GM23338 (cell line): ENCODE results near the gene MAP2K7. TPM values are rescaled to one million over a fixed set of nuclear protein-coding genes. Genes with fewer than 3 reads are reported as not detected.
"Not testable (repeated sequence)": the region's sequence is repeated elsewhere in the genome, so short reads cannot be mapped to it uniquely, and the experiment has no call there.

Experiments
- ATAC-seq: fragments of 200-7000 bp; cut with Tn5 transposase; 3 replicates; pipeline ENCODE4 v1.9.1; 2020
- DNase-seq: peaks from one replicate; pipeline ENCODE4 v3.0.0-alpha.2; 2015; ENCODE audit warnings: low spot score
- H2AFZ ChIP-seq: fragments of 200-600 bp; sonication (generic); 2 replicates; pipeline ENCODE4 v1.8.0; 2016; ENCODE audit warnings: antibody characterized with exemption, mild to moderate bottlenecking, moderate library complexity
- H3F3A ChIP-seq: fragments of 200-600 bp; sonication (generic); replicated peaks from 2 replicates; pipeline ENCODE4 v1.8.0; 2017; ENCODE audit warnings: antibody characterized with exemption, mixed run types, low read depth
- H3K27ac ChIP-seq: fragments of 200-600 bp; sonication (generic); 2 replicates; pipeline ENCODE4 v1.6.1; 2016; ENCODE audit warnings: low read depth
- H3K27me3 ChIP-seq: fragments of 200-600 bp; sonication (generic); 2 replicates; pipeline ENCODE4 v1.8.0; 2016; ENCODE audit warnings: mild to moderate bottlenecking, mixed run types, moderate library complexity; ENCODE audit not compliant: insufficient read depth
- H3K36me3 ChIP-seq: fragments of 200-600 bp; sonication (generic); 2 replicates; pipeline ENCODE4 v1.8.0; 2016; ENCODE audit warnings: mild to moderate bottlenecking; ENCODE audit not compliant: insufficient read depth
- H3K4me1 ChIP-seq: fragments of 200-600 bp; sonication (generic); 2 replicates; pipeline ENCODE4 v1.8.0; 2016; ENCODE audit warnings: mild to moderate bottlenecking, moderate library complexity; ENCODE audit not compliant: insufficient read depth
- H3K4me2 ChIP-seq: fragments of 200-600 bp; sonication (generic); 2 replicates; pipeline ENCODE4 v1.7.1; 2017; ENCODE audit warnings: mixed run types
- H3K4me3 ChIP-seq: fragments of 200-600 bp; sonication (generic); 2 replicates; pipeline ENCODE4 v1.6.1; 2016; ENCODE audit warnings: mixed run types
- H3K79me2 ChIP-seq: fragments of 200-600 bp; sonication (generic); replicated peaks from 2 replicates; pipeline ENCODE4 v1.8.0; 2017; ENCODE audit warnings: mild to moderate bottlenecking; ENCODE audit not compliant: insufficient read depth
- H3K9me2 ChIP-seq: fragments of 200-600 bp; sonication (generic); 2 replicates; pipeline ENCODE4 v1.8.0; 2017; ENCODE audit not compliant: insufficient read depth
- H4K20me1 ChIP-seq: fragments of 200-600 bp; sonication (generic); replicated peaks from 2 replicates; pipeline ENCODE4 v1.8.0; 2017; ENCODE audit warnings: mild to moderate bottlenecking; ENCODE audit not compliant: insufficient read depth
- H3K27ac Mint-ChIP-seq: 2 replicates; pipeline ENCODE4 v1.8.0; 2020; ENCODE audit warnings: inconsistent platforms, mild to moderate bottlenecking, moderate library complexity, mixed read lengths
- H3K27me3 Mint-ChIP-seq: 3 replicates; pipeline ENCODE4 v1.8.0; 2022; ENCODE audit warnings: low read depth, mild to moderate bottlenecking, moderate library complexity, mixed read lengths, inconsistent platforms; ENCODE audit not compliant: insufficient read depth, poor library complexity
- H3K36me3 Mint-ChIP-seq: 3 replicates; pipeline ENCODE4 v1.8.0; 2021; ENCODE audit warnings: low read depth, mild to moderate bottlenecking, inconsistent platforms, moderate library complexity, mixed read lengths
- H3K4me1 Mint-ChIP-seq: 3 replicates; pipeline ENCODE4 v1.8.0; 2020; ENCODE audit warnings: mild to moderate bottlenecking, inconsistent platforms, mixed read lengths
- H3K4me3 Mint-ChIP-seq: 3 replicates; pipeline ENCODE4 v1.8.0; 2021; ENCODE audit warnings: moderate library complexity, mild to moderate bottlenecking, inconsistent platforms, mixed read lengths
- H3K9me3 Mint-ChIP-seq: 3 replicates; pipeline ENCODE4 v1.8.0; 2020; ENCODE audit warnings: moderate library complexity, mild to moderate bottlenecking, inconsistent platforms, mixed read lengths
- CTCF ChIP-seq, 2 experiments: fragments of 200-600 bp in 1 of 2; sonication (generic) in 1 of 2; conservative IDR thresholded peaks; 2 replicates each; pipeline versions ENCODE4 v1.5.1 to v1.6.1; 2016 to 2017; ENCODE audit warnings: antibody characterized with exemption in 2 of 2, low read depth in 2 of 2, mild to moderate bottlenecking in 2 of 2, moderate library complexity in 1 of 2
- EZH2phosphoT487 ChIP-seq: fragments of 200-600 bp; sonication (generic); IDR thresholded peaks from one replicate; pipeline ENCODE4 v1.8.1; 2018; ENCODE audit warnings: antibody characterized with exemption; ENCODE audit not compliant: unreplicated experiment
- NANOG ChIP-seq: IDR thresholded peaks from 2 replicates; pipeline ENCODE4 v1.6.1; 2016; ENCODE audit warnings: antibody characterized with exemption, borderline replicate concordance
- POLR2AphosphoS5 ChIP-seq: IDR thresholded peaks from 2 replicates; pipeline ENCODE4 v1.6.1; 2016; ENCODE audit warnings: antibody characterized with exemption, low read depth
- REST ChIP-seq: IDR thresholded peaks from one replicate; pipeline ENCODE4 v1.6.1; 2018; ENCODE audit warnings: antibody characterized with exemption; ENCODE audit not compliant: unreplicated experiment
- ZNF331 ChIP-seq: fragments of 250-450 bp; sonication (Bioruptor Pico); IDR thresholded peaks from 2 replicates; pipeline ENCODE4 v1.5.0; 2020; ENCODE audit warnings: low read depth, mild to moderate bottlenecking, moderate library complexity
- polyA plus RNA-seq: library from polyadenylated mRNA; unstranded; fragments of >200 nt; fragmentation: Nextera tagmentation; extraction: Ambion mirVana; gene quantifications from 2 replicates; pipeline ENCODE4 v1.2.1, GENCODE V29; 2016
- total RNA-seq: library from RNA; depleted of rRNA; stranded (reverse); fragments of >200 nt; shearing (Covaris generic); gene quantifications from 2 replicates; pipeline ENCODE4 v1.2.3, GENCODE V29; 2014

The MAP2K7 gene
- total and polyA plus RNA-seq, 2 experiments from 2014 or later = 11.3 to 22.6 TPM

- Mint-ChIP-seq H3K27ac (no peak overlapping the region), H3K4me3 (no peak overlapping the region; the same call in 2 of the 3 replicates), H3K36me3 (peaks cover 41% of the 10 kb centered on the region), H3K27me3 (peaks cover 18% of the 10 kb centered on the region), H3K9me3 (no peaks in the 10 kb centered on the region), H3K4me1 (peaks cover 4% of the 10 kb centered on the region)
- Histone ChIP-seq H3K79me2 (no peaks in the 10 kb centered on the region), H3K27me3 (no peaks in the 10 kb centered on the region), H2AFZ (no peak overlapping the region), H4K20me1 (peaks cover 6% of the 10 kb centered on the region; the same call in 1 of the 2 replicates), H3K9me2 (no peaks in the 10 kb centered on the region), H3K4me2 (no peak overlapping the region), H3K27ac (no peak overlapping the region), H3F3A (peaks cover 31% of the 10 kb centered on the region), H3K36me3 (peaks cover 3% of the 10 kb centered on the region; the same call in 1 of the 2 replicates), H3K4me3 (no peak overlapping the region), H3K4me1 (peaks cover 4% of the 10 kb centered on the region; the same call in 1 of the 2 replicates)
- TF ChIP-seq EZH2phosphoT487 = no peak
- DNase-seq = no peak
- ATAC-seq = no peak
These were observed 24.6 kb downstream of the MAP2K7 start for GRCh38 chr19:7928334-7928706.

GRCh38 chr19:7928741-7929701, 25.3 kb downstream of the MAP2K7 start:
- Mint-ChIP-seq H3K27ac (no peak overlapping the region), H3K9me3 (no peaks in the 10 kb centered on the region), H3K36me3 (peaks cover 48% of the 10 kb centered on the region), H3K4me3 (no peak overlapping the region; the same call in 2 of the 3 replicates), H3K27me3 (peaks cover 15% of the 10 kb centered on the region), H3K4me1 (peaks cover 4% of the 10 kb centered on the region)
- no peaks in the 10 kb centered on the region for H3K79me2 ChIP-seq
- H3F3A ChIP-seq = peaks cover 31% of the 10 kb centered on the region
- peak overlapping the region; percentile 83; the same call in 1 of the 2 replicates for H3K27ac ChIP-seq
- ATAC-seq (peak; percentile 57), DNase-seq (peak; percentile 89)
- peaks cover 6% of the 10 kb centered on the region; the same call in 1 of the 2 replicates for H4K20me1 ChIP-seq
- H3K36me3 ChIP-seq = peaks cover 10% of the 10 kb centered on the region; the same call in 1 of the 2 replicates
- H3K4me1 ChIP-seq = peaks cover 4% of the 10 kb centered on the region; the same call in 1 of the 2 replicates
- no peak overlapping the region for H3K4me2 ChIP-seq
- no peak overlapping the region for H3K4me3 ChIP-seq
- no peaks in the 10 kb centered on the region for H3K27me3 ChIP-seq
- no peaks in the 10 kb centered on the region for H3K9me2 ChIP-seq
- no peak overlapping the region for H2AFZ ChIP-seq
- TF ChIP-seq ZNF331 (CRISPR knock-in tag) (no peak), REST (no peak), NANOG (no peak), POLR2AphosphoS5 (no peak), CTCF (conservative IDR thresholded peaks at IDR 0.05; ENCODE audit: low read depth in 2 of 2) (peak; percentile 57 to 68)

GRCh38 chr19:7930030-7930429, 26.4 kb downstream of the MAP2K7 start:
- H3K4me3 Mint-ChIP-seq = not testable (repeated sequence)

More at GRCh38 chr19:7930030-7930429, 26.4 kb downstream of the MAP2K7 start:
- not testable (repeated sequence) for H3K4me3 ChIP-seq, H4K20me1 ChIP-seq, ATAC-seq, H3K4me1 Mint-ChIP-seq, H3K9me3 Mint-ChIP-seq, H3K27ac Mint-ChIP-seq, H3K79me2 ChIP-seq, H3K9me2 ChIP-seq, DNase-seq, H3K27me3 ChIP-seq, H2AFZ ChIP-seq, H3K4me2 ChIP-seq, H3K4me1 ChIP-seq, H3K27ac ChIP-seq
- H3K36me3 Mint-ChIP-seq = peaks cover 55% of the 10 kb centered on the region
- peaks cover 14% of the 10 kb centered on the region for H3K27me3 Mint-ChIP-seq
- Histone ChIP-seq H3F3A (peaks cover 27% of the 10 kb centered on the region), H3K36me3 (peaks cover 11% of the 10 kb centered on the region; the same call in 1 of the 2 replicates)
